Left renal cortex interstitium (tissue), 4 donors: Measurements from ENCODE around the gene ITIH1. TPM values are rescaled to one million over a fixed set of nuclear protein-coding genes. Genes with fewer than 3 reads are reported as not detected.

Source experiments
- DNase-seq, 4 donors: peaks; one replicate each; pipeline ENCODE4 v3.0.0-alpha.2; 2013; ENCODE audit warnings: low read depth in 4 of 4, low spot score in 2 of 4, missing footprints in 1 of 4
- polyA plus RNA-seq, 4 donors: library from polyadenylated mRNA; unstranded; fragments of 120-200 nt; gene quantifications; one replicate each; pipeline ENCODE4 v1.2.1, GENCODE V29; 2013; ENCODE audit not compliant: insufficient read length in 4 of 4

Gene ITIH1
- polyA plus RNA-seq, 4 donors: 0.19 to 7.6 (median 0.31) TPM; not detected in 1

- no peak for DNase-seq
Observed at GRCh38 chr3:52835766-52836470, 58.5 kb downstream of the ITIH1 start.

- DNase-seq: no peak
Observed at GRCh38 chr3:52836471-52836845, 59.1 kb downstream of the ITIH1 start.

- DNase-seq: no peak
Observed at GRCh38 chr3:52836986-52837385, 59.6 kb downstream of the ITIH1 start.

GRCh38 chr3:52838561-52839267 is 61.3 kb downstream of the ITIH1 start:
- DNase-seq: no peak

- no peak for DNase-seq
Observed at GRCh38 chr3:52839268-52839575, 61.8 kb downstream of the ITIH1 start.

GRCh38 chr3:52839892-52840545 is 62.6 kb downstream of the ITIH1 start:
- no peak for DNase-seq

GRCh38 chr3:52841211-52841980 is 64.0 kb downstream of the ITIH1 start:
- no peak for DNase-seq

Other genes with a start within 250 kb of the ITIH1 start
- 100 to 1,000 TPM; 137 to 189 (median 145) TPM for gene NT5DC2, start 243.7 kb upstream of the ITIH1 start, polyA plus RNA-seq
- 10 to 100 TPM; 14.9 to 31.4 (median 21.3) TPM for gene UQCC5, start 241.0 kb upstream of the ITIH1 start, polyA plus RNA-seq
- gene PBRM1, start 91.7 kb upstream of the ITIH1 start, polyA plus RNA-seq: 10 to 100 TPM; 53.5 to 64.5 (median 56.1) TPM
- gene GNL3, start 91.6 kb upstream of the ITIH1 start, polyA plus RNA-seq: 100 to 1,000 TPM in 2 of 4 donors, 10 to 100 TPM in 2; 91.3 to 125 (median 98.8) TPM
- gene GLT8D1, start 71.8 kb upstream of the ITIH1 start, polyA plus RNA-seq: 100 to 1,000 TPM; 113 to 142 (median 125) TPM
- gene SPCS1, start 71.5 kb upstream of the ITIH1 start, polyA plus RNA-seq: 100 to 1,000 TPM; 146 to 173 (median 162) TPM
- gene NEK4, start 6.7 kb upstream of the ITIH1 start, polyA plus RNA-seq: 10 to 100 TPM; 20.4 to 35.2 (median 27.5) TPM
- gene ITIH3, start 17.2 kb downstream of the ITIH1 start, polyA plus RNA-seq: 10 to 100 TPM in 1 of 4 donors, 1 to 10 TPM in 3; 7.7 to 10.1 (median 8.0) TPM
- 10 to 100 TPM in 2 of 4 donors, 1 to 10 TPM in 2; 5.4 to 11.0 (median 8.6) TPM for gene ITIH4, start 53.1 kb downstream of the ITIH1 start, polyA plus RNA-seq
- 1 to 10 TPM in 1 of 4 donors, under 1 TPM in 3; 0.28 to 1.6 (median 0.47) TPM for gene MUSTN1, start 57.4 kb downstream of the ITIH1 start, polyA plus RNA-seq
- 10 to 100 TPM; 15.5 to 17.5 (median 16.8) TPM for gene STIMATE, start 119.9 kb downstream of the ITIH1 start, polyA plus RNA-seq